Endodermal cell (in vitro differentiated cells): ENCODE measurements around the gene TMEM209. TPM values are rescaled to one million over a fixed set of nuclear protein-coding genes. Genes with fewer than 3 reads are reported as not detected.

Experiments
- DNase-seq: peaks from one replicate; pipeline ENCODE4 v3.0.0-alpha.2; 2017
- H3K27ac ChIP-seq: 2 replicates; pipeline ENCODE4 v1.5.1; 2013; ENCODE audit warnings: mild to moderate bottlenecking, low read depth, low read length, moderate library complexity
- H3K27me3 ChIP-seq: 2 replicates; pipeline ENCODE4 v1.6.1; 2013; ENCODE audit warnings: mild to moderate bottlenecking, low read length, moderate library complexity; ENCODE audit not compliant: insufficient read depth, control insufficient read depth, poor library complexity, severe bottlenecking
- H3K36me3 ChIP-seq: 2 replicates; pipeline ENCODE4 v1.7.0; 2013; ENCODE audit warnings: mild to moderate bottlenecking, low read length, moderate library complexity; ENCODE audit not compliant: control insufficient read depth, insufficient read depth
- H3K4me1 ChIP-seq: one replicate; pipeline ENCODE4 v1.7.0; 2013; ENCODE audit warnings: low read length; ENCODE audit not compliant: control insufficient read depth, insufficient read depth
- H3K4me3 ChIP-seq: 2 replicates; pipeline ENCODE4 v1.5.1; 2013; ENCODE audit warnings: mild to moderate bottlenecking, low read length, moderate library complexity
- H3K9ac ChIP-seq: 2 replicates; pipeline ENCODE4 v1.6.1; 2013; ENCODE audit warnings: mild to moderate bottlenecking, low read length, moderate library complexity; ENCODE audit not compliant: poor library complexity, severe bottlenecking; ENCODE audit errors: extremely low read depth
- H3K9me3 ChIP-seq: 2 replicates; pipeline ENCODE4 v1.6.1; 2013; ENCODE audit warnings: mild to moderate bottlenecking, low read length, moderate library complexity; ENCODE audit not compliant: control insufficient read depth
- H3K27ac Mint-ChIP-seq: 2 replicates; pipeline ENCODE4 v1.8.0; 2020; ENCODE audit warnings: mixed read lengths
- H3K27me3 Mint-ChIP-seq: 2 replicates; pipeline ENCODE4 v1.8.0; 2021; ENCODE audit warnings: mild to moderate bottlenecking, mixed read lengths; ENCODE audit not compliant: insufficient read depth
- H3K36me3 Mint-ChIP-seq: 2 replicates; pipeline ENCODE4 v1.8.0; 2020; ENCODE audit warnings: low read depth, mixed read lengths
- H3K4me1 Mint-ChIP-seq: 2 replicates; pipeline ENCODE4 v1.8.0; 2020; ENCODE audit warnings: mixed read lengths
- H3K4me3 Mint-ChIP-seq: 2 replicates; pipeline ENCODE4 v1.8.0; 2020; ENCODE audit warnings: mild to moderate bottlenecking, moderate library complexity, mixed read lengths
- H3K9me3 Mint-ChIP-seq: 2 replicates; pipeline ENCODE4 v1.8.0; 2020; ENCODE audit warnings: mild to moderate bottlenecking, mixed read lengths
- CTCF ChIP-seq: fragments of 200-600 bp; sonication (generic); conservative IDR thresholded peaks from 2 replicates; pipeline ENCODE4 v1.5.0; 2021; ENCODE audit warnings: antibody characterized with exemption, mild to moderate bottlenecking
- WGBS, 2 experiments: methylation state at CpG; one replicate each; pipeline versions ENCODE4 v1.1.5 to v1.1.7; 2013; ENCODE audit warnings: missing lambda C conversion rate in 2 of 2, mixed read lengths in 1 of 2; ENCODE audit not compliant: insufficient coverage in 1 of 2, insufficient read length in 1 of 2; 5-methylcytosine and 5-hydroxymethylcytosine counted together
- total RNA-seq, 2 donors: library from RNA; stranded (reverse); fragmentation: NEBNext Ultra II Directional in 1 of 2; extraction: Animal tissue kit (Norgen Biotek cat#: 25700) in 1 of 2; gene quantifications; 2 replicates in 1 of 2; 3 replicates in 1 of 2; pipeline ENCODE4 v1.2.1, GENCODE V29; 2021

The TMEM209 gene
- total RNA-seq, 2 donors from 2014 or later, result 30.9 to 37.9 TPM

GRCh38 chr7:130144312-130145171 lies 60.7 kb downstream of the TMEM209 start:
- Histone ChIP-seq H3K36me3 (no peaks in the 10 kb centered on the region), H3K4me1 (peaks cover 3% of the 10 kb centered on the region), H3K27me3 (no peaks in the 10 kb centered on the region), H3K4me3 (no peak overlapping the region), H3K27ac (no peak overlapping the region), H3K9me3 (no peaks in the 10 kb centered on the region), H3K9ac (no peak overlapping the region)
- WGBS, 2 experiments, result 87% methylated on average over 13 to 14 of the region's 14 CpGs
- TF ChIP-seq CTCF, result no peak
- Mint-ChIP-seq H3K4me1 (peaks cover 17% of the 10 kb centered on the region), H3K9me3 (no peaks in the 10 kb centered on the region), H3K27me3 (peaks cover 10% of the 10 kb centered on the region), H3K36me3 (peaks cover 5% of the 10 kb centered on the region), H3K27ac (peak overlapping the region; percentile 55), H3K4me3 (no peak overlapping the region)
- DNase-seq, result no peak

- Mint-ChIP-seq H3K4me1 (peaks cover 17% of the 10 kb centered on the region), H3K27ac (no peak overlapping the region), H3K36me3 (peaks cover 5% of the 10 kb centered on the region), H3K9me3 (no peaks in the 10 kb centered on the region), H3K27me3 (peaks cover 11% of the 10 kb centered on the region), H3K4me3 (no peak overlapping the region)
- H3K9me3 ChIP-seq, result no peaks in the 10 kb centered on the region
- H3K27me3 ChIP-seq, result no peaks in the 10 kb centered on the region
- peaks cover 3% of the 10 kb centered on the region for H3K4me1 ChIP-seq
- no peak for DNase-seq
- TF ChIP-seq CTCF, result no peak
- H3K36me3 ChIP-seq, result no peaks in the 10 kb centered on the region
- no peak overlapping the region for H3K27ac ChIP-seq
- no peak overlapping the region for H3K4me3 ChIP-seq
- WGBS, 2 experiments, result 75 to 83% methylated on average over 1 to 3 of the region's 3 CpGs
- no peak overlapping the region for H3K9ac ChIP-seq
These were observed 61.3 kb downstream of the TMEM209 start for GRCh38 chr7:130143986-130144311.

- no peaks in the 10 kb centered on the region for H3K36me3 ChIP-seq
- H3K27ac Mint-ChIP-seq, result no peak overlapping the region
- H3K4me3 Mint-ChIP-seq, result no peak overlapping the region
- H3K4me3 ChIP-seq, result no peak overlapping the region
- no peaks in the 10 kb centered on the region for H3K9me3 ChIP-seq
- H3K4me1 ChIP-seq, result peaks cover 3% of the 10 kb centered on the region
- no peak overlapping the region for H3K27ac ChIP-seq
- H3K27me3 Mint-ChIP-seq, result peaks cover 15% of the 10 kb centered on the region
- WGBS, 2 experiments, result 92 to 97% methylated on average over 3 to 5 of the region's 5 CpGs
- H3K9me3 Mint-ChIP-seq, result no peaks in the 10 kb centered on the region
- no peaks in the 10 kb centered on the region for H3K27me3 ChIP-seq
- peaks cover 17% of the 10 kb centered on the region for H3K4me1 Mint-ChIP-seq
- H3K9ac ChIP-seq, result no peak overlapping the region
- peaks cover 5% of the 10 kb centered on the region for H3K36me3 Mint-ChIP-seq
- TF ChIP-seq CTCF, result no peak
- no peak for DNase-seq
These were observed 61.9 kb downstream of the TMEM209 start for GRCh38 chr7:130143334-130143732.
